MCF 10A (cell line): ENCODE data around the gene TWIST2. TPM values are rescaled to one million over a fixed set of nuclear protein-coding genes. Genes with fewer than 3 reads are reported as not detected.

Source experiments
- BruUV-seq: library from RNA; stranded (reverse); fragments of 400-500 nt; replicated peaks from 2 replicates; lab custom pipeline; 2021; lab: Mats Ljungman, UMichigan
- CTCF ChIA-PET: fragments of 300-600 bp; sonication (Branson Sonifier 250); formaldehyde crosslinking; extraction: SDS; loops from one replicate; lab custom pipeline; 2021; ENCODE audit warnings: antibody characterized with exemption, inconsistent platforms; lab: Yijun Ruan, JAX
- POLR2A ChIA-PET: fragments of 300-600, 350-650 bp; sonication (Branson Sonifier 250); formaldehyde crosslinking; extraction: SDS; loops from one replicate; lab custom pipeline; 2020; ENCODE audit warnings: antibody characterized with exemption, inconsistent platforms; lab: Yijun Ruan, JAX
- DNase-seq: peaks from one replicate; pipeline ENCODE4 v3.0.0-alpha.2; 2018; ENCODE audit not compliant: unreplicated experiment
- H3K27ac Mint-ChIP-seq: one replicate; pipeline ENCODE4 v1.8.0; 2022; ENCODE audit warnings: mild to moderate bottlenecking, low read depth, mixed read lengths; ENCODE audit not compliant: unreplicated experiment
- H3K27me3 Mint-ChIP-seq: one replicate; pipeline ENCODE4 v1.8.0; 2022; ENCODE audit warnings: mixed read lengths; ENCODE audit not compliant: insufficient read depth, unreplicated experiment
- H3K36me3 Mint-ChIP-seq: one replicate; pipeline ENCODE4 v1.8.0; 2022; ENCODE audit warnings: mild to moderate bottlenecking, moderate library complexity, mixed read lengths; ENCODE audit not compliant: insufficient read depth, unreplicated experiment
- H3K4me1 Mint-ChIP-seq: one replicate; pipeline ENCODE4 v1.8.0; 2022; ENCODE audit warnings: mixed read lengths; ENCODE audit not compliant: insufficient read depth, unreplicated experiment
- H3K4me3 Mint-ChIP-seq: one replicate; pipeline ENCODE4 v1.8.0; 2022; ENCODE audit warnings: mild to moderate bottlenecking, moderate library complexity, mixed read lengths; ENCODE audit not compliant: unreplicated experiment
- H3K9me3 Mint-ChIP-seq: one replicate; pipeline ENCODE4 v1.8.0; 2022; ENCODE audit warnings: mixed read lengths; ENCODE audit not compliant: unreplicated experiment
- intact Hi-C: fragments of 100-400 bp; cut with micrococcal nuclease; formaldehyde crosslinking; loops from 2 replicates; pipeline ENCODE4 v1.14.1; 2022
- total RNA-seq: library from RNA; stranded (reverse); gene quantifications from 2 replicates; pipeline ENCODE4 v1.2.3, GENCODE V29; 2022
- TF ChIP-seq, protein P1 (sequence below): fragments of 200-600 bp; IDR thresholded peaks from one replicate; pipeline ENCODE4 v1.8.0; 2022; ENCODE audit warnings: antibody characterized with exemption, mild to moderate bottlenecking; ENCODE audit not compliant: unreplicated experiment

Gene TWIST2
- total RNA-seq, 1 experiment from 2014 or later: 30.2 TPM

- no peak for DNase-seq
- intact Hi-C loops: no loop called here
These were observed 102.7 kb downstream of the TWIST2 start for GRCh38 chr2:238950551-238950950.

GRCh38 chr2:238952261-238952919, 104.5 kb downstream of the TWIST2 start:
- POLR2A ChIA-PET: no interaction called here
- BruUV-seq: no TSS peak
- peaks cover 27% of the 10 kb centered on the region for H3K4me1 Mint-ChIP-seq

More at GRCh38 chr2:238950551-238950950, 102.7 kb downstream of the TWIST2 start:
- ChIA-PET POLR2A (no interaction called here), CTCF (no interaction called here)
- H3K27ac Mint-ChIP-seq: no peak overlapping the region
- TF ChIP-seq, protein P1, sequence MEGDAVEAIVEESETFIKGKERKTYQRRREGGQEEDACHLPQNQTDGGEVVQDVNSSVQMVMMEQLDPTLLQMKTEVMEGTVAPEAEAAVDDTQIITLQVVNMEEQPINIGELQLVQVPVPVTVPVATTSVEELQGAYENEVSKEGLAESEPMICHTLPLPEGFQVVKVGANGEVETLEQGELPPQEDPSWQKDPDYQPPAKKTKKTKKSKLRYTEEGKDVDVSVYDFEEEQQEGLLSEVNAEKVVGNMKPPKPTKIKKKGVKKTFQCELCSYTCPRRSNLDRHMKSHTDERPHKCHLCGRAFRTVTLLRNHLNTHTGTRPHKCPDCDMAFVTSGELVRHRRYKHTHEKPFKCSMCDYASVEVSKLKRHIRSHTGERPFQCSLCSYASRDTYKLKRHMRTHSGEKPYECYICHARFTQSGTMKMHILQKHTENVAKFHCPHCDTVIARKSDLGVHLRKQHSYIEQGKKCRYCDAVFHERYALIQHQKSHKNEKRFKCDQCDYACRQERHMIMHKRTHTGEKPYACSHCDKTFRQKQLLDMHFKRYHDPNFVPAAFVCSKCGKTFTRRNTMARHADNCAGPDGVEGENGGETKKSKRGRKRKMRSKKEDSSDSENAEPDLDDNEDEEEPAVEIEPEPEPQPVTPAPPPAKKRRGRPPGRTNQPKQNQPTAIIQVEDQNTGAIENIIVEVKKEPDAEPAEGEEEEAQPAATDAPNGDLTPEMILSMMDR: no peak
- peaks cover 22% of the 10 kb centered on the region for H3K4me1 Mint-ChIP-seq
- no peaks in the 10 kb centered on the region for H3K36me3 Mint-ChIP-seq
- no peak overlapping the region for H3K4me3 Mint-ChIP-seq
- no TSS peak for BruUV-seq
- no peaks in the 10 kb centered on the region for H3K27me3 Mint-ChIP-seq
- no peaks in the 10 kb centered on the region for H3K9me3 Mint-ChIP-seq

GRCh38 chr2:238954841-238955591, 107.1 kb downstream of the TWIST2 start:
- CTCF ChIA-PET: interaction anchor here (1.3 to 1.9 kb wide), 2 partner anchors 9 to 14 kb away, joined by 4 to 8 read pairs; no protein-coding TSS in a partner anchor
- POLR2A ChIA-PET: no interaction called here
- no peak overlapping the region for H3K4me3 Mint-ChIP-seq
- H3K27ac Mint-ChIP-seq: no peak overlapping the region
- DNase-seq: no peak
- TF ChIP-seq, protein P1: no peak
- H3K36me3 Mint-ChIP-seq: no peaks in the 10 kb centered on the region
- H3K27me3 Mint-ChIP-seq: no peaks in the 10 kb centered on the region
- no TSS peak for BruUV-seq
- H3K4me1 Mint-ChIP-seq: peaks cover 12% of the 10 kb centered on the region
- intact Hi-C loops: no loop called here
- H3K9me3 Mint-ChIP-seq: peaks cover 6% of the 10 kb centered on the region

More at GRCh38 chr2:238952261-238952919, 104.5 kb downstream of the TWIST2 start:
- no peak overlapping the region for H3K27ac Mint-ChIP-seq
- CTCF ChIA-PET: interaction anchor here (1.0 kb wide), 1 partner anchor 16 kb away, joined by 3 read pairs; no protein-coding TSS in a partner anchor
- intact Hi-C loops: no loop called here
- H3K36me3 Mint-ChIP-seq: no peaks in the 10 kb centered on the region
- DNase-seq: no peak
- no peak overlapping the region for H3K4me3 Mint-ChIP-seq
- no peaks in the 10 kb centered on the region for H3K9me3 Mint-ChIP-seq
- TF ChIP-seq, protein P1: no peak
- H3K27me3 Mint-ChIP-seq: no peaks in the 10 kb centered on the region
